GM12878 (cell line): ENCODE results near the gene NTF3. TPM values are rescaled to one million over a fixed set of nuclear protein-coding genes. Genes with fewer than 3 reads are reported as not detected.

Experiments used
- ATAC-seq: fragments of 200-7000 bp; cut with Tn5 transposase; 3 replicates; pipeline ENCODE4 v1.9.1; 2020; ENCODE audit warnings: mild to moderate bottlenecking, moderate library complexity
- BruUV-seq: library from RNA; stranded (reverse); fragments of 400-500 nt; replicated peaks from 2 replicates; lab custom pipeline; 2021; lab: Mats Ljungman, UMichigan
- CTCF ChIA-PET: fragments of 300-600 bp; sonication (Branson Sonifier 250); formaldehyde crosslinking; extraction: SDS; loops from one replicate; lab custom pipeline; 2021; ENCODE audit warnings: inconsistent platforms; lab: Yijun Ruan, JAX
- POLR2A ChIA-PET: fragments of 350-600 bp; formaldehyde crosslinking; extraction: SDS; loops from one replicate; lab custom pipeline; 2021; ENCODE audit warnings: inconsistent platforms; lab: Charles Lee
- RAD21 ChIA-PET: fragments of 300-600 bp; sonication (Branson Sonifier 250); formaldehyde crosslinking; loops from one replicate; lab custom pipeline; 2023; ENCODE audit warnings: antibody characterized with exemption; ENCODE audit not compliant: unreplicated experiment; lab: Charles Lee
- SMC1A ChIA-PET: fragments of 300-600 bp; sonication (Branson Sonifier 250); formaldehyde crosslinking; loops from one replicate; lab custom pipeline; 2023; ENCODE audit not compliant: unreplicated experiment, uncharacterized antibody; lab: Charles Lee
- DNase-seq: peaks from one replicate; pipeline ENCODE4 v3.0.0-alpha.2; 2011; ENCODE audit warnings: low read depth, low spot score
- FAIRE-seq: peaks from 3 replicates; lab custom pipeline; 2011; peaks lifted over from hg19 to GRCh38; lab: Jason Lieb, UNC
- H2AFZ ChIP-seq: 2 replicates; pipeline ENCODE4 v1.6.0; 2011; ENCODE audit warnings: low read depth, low read length, control low read depth; ENCODE audit not compliant: control insufficient read depth
- H3K27ac ChIP-seq: 2 replicates; pipeline ENCODE4 v1.5.1; 2011; ENCODE audit warnings: control low read depth; ENCODE audit not compliant: control insufficient read depth, insufficient read depth
- H3K27me3 ChIP-seq, 2 experiments: replicated peaks in 1 of 2; 2 replicates each; pipeline versions ENCODE4 v1.6.0 to v1.6.1; 2011; ENCODE audit warnings: low read length in 1 of 2; ENCODE audit not compliant: control insufficient read depth in 2 of 2, insufficient read depth in 2 of 2
- H3K36me3 ChIP-seq, 2 experiments: 2 replicates each; pipeline ENCODE4 v1.5.1; 2011; ENCODE audit warnings: low read length in 1 of 2; ENCODE audit not compliant: control insufficient read depth in 2 of 2, insufficient read depth in 2 of 2
- H3K4me1 ChIP-seq: 2 replicates; pipeline ENCODE4 v1.6.1; 2011; ENCODE audit warnings: mild to moderate bottlenecking, low read length, moderate library complexity, mixed read lengths; ENCODE audit not compliant: control insufficient read depth, insufficient read depth
- H3K4me2 ChIP-seq: 2 replicates; pipeline ENCODE4 v1.6.0; 2011; ENCODE audit warnings: control low read depth; ENCODE audit not compliant: control insufficient read depth, insufficient read depth
- H3K4me3 ChIP-seq: fragments of 200-600 bp; sonication (generic); 2 replicates; pipeline ENCODE4 v1.5.1; 2016
- H3K79me2 ChIP-seq: 2 replicates; pipeline ENCODE4 v1.6.0; 2011; ENCODE audit warnings: low read length; ENCODE audit not compliant: control insufficient read depth, insufficient read depth
- H3K9ac ChIP-seq: 2 replicates; pipeline ENCODE4 v1.8.0; 2011; ENCODE audit warnings: low read length, control low read depth, mixed read lengths; ENCODE audit not compliant: control insufficient read depth, insufficient read depth
- H3K9me3 ChIP-seq: replicated peaks from 3 replicates; pipeline ENCODE4 v1.5.1; 2011; ENCODE audit warnings: mild to moderate bottlenecking, low read length; ENCODE audit not compliant: control insufficient read depth, insufficient read depth
- H4K20me1 ChIP-seq: 2 replicates; pipeline ENCODE4 v1.6.0; 2011; ENCODE audit not compliant: control insufficient read depth, insufficient read depth
- BCL11A ChIP-seq: IDR thresholded peaks from 2 replicates; pipeline ENCODE4 v1.6.1; 2011; ENCODE audit warnings: low read depth, low read length
- BHLHE40 ChIP-seq, 2 experiments: fragments of 450-650 bp in 1 of 2; IDR thresholded peaks; 2 replicates each; pipeline ENCODE4 v1.6.1; 2011 to 2017; ENCODE audit warnings: low read depth in 2 of 2, borderline replicate concordance in 1 of 2, improper control_type of control experiment in 1 of 2, low read length in 1 of 2, mild to moderate bottlenecking in 1 of 2
- CBX3 ChIP-seq: fragments of 200-600 bp; sonication (generic); IDR thresholded peaks from 2 replicates; pipeline ENCODE4 v1.6.1; 2016; ENCODE audit warnings: low read depth, borderline replicate concordance
- CHD2 ChIP-seq: IDR thresholded peaks from 2 replicates; pipeline ENCODE4 v1.6.1; 2011; ENCODE audit warnings: low read depth, low read length, improper control_type of control experiment, borderline replicate concordance
- GATAD2B ChIP-seq: fragments of 450-650 bp; conservative IDR thresholded peaks from 2 replicates; pipeline ENCODE4 v1.6.1; 2017; ENCODE audit warnings: low read depth, mild to moderate bottlenecking, moderate library complexity
- HDAC2 ChIP-seq: fragments of 200-600 bp; sonication (generic); IDR thresholded peaks from 2 replicates; pipeline ENCODE4 v1.6.1; 2017
- POLR2AphosphoS2 ChIP-seq: IDR thresholded peaks from 2 replicates; pipeline ENCODE4 v1.6.1; 2011; ENCODE audit warnings: low read depth, mild to moderate bottlenecking, low read length, improper control_type of control experiment, moderate library complexity
- SMAD1 ChIP-seq: fragments of 450-650 bp; IDR thresholded peaks from 2 replicates; pipeline ENCODE4 v1.6.1; 2018; ENCODE audit warnings: mild to moderate bottlenecking, low read depth; ENCODE audit not compliant: partially characterized antibody
- TAF1 ChIP-seq: IDR thresholded peaks from 2 replicates; pipeline ENCODE4 v1.6.1; 2011; ENCODE audit warnings: mild to moderate bottlenecking, low read depth, low read length, borderline replicate concordance
- YY1 ChIP-seq: IDR thresholded peaks from 2 replicates; pipeline ENCODE4 v1.6.1; 2011; ENCODE audit warnings: low read depth, mild to moderate bottlenecking, low read length
- WGBS: methylation state at CpG from one replicate; pipeline ENCODE4 v1.1.6; 2016; ENCODE audit warnings: low lambda C conversion rate; ENCODE audit not compliant: insufficient replicate concordance, insufficient coverage; ENCODE audit errors: missing lambda C conversion rate; 5-methylcytosine and 5-hydroxymethylcytosine counted together
- in situ Hi-C: fragments of 300-500 bp; cut with MboI; formaldehyde crosslinking; loops from 9 replicates; pipeline ENCODE4 v1.14.3; 2018; ENCODE audit warnings: mixed read lengths
- intact Hi-C: fragments of 100-400 bp; cut with micrococcal nuclease; formaldehyde crosslinking; loops from one replicate; pipeline ENCODE4 v1.14.2; 2022; ENCODE audit not compliant: unreplicated experiment
- polyA plus RNA-seq, 11 experiments: library from polyadenylated mRNA; depleted of rRNA in 4 of 11; unstranded in 6 of 11; stranded (reverse) in 5 of 11; fragments of >200 nt; fragmentation: Nextera tagmentation in 4 of 11; fragmentation: Illumina TruSeq in 1 of 11; extraction: Ambion mirVana in 4 of 11; extraction: Trizol in 1 of 11; gene quantifications; 1 replicate in 1 of 11; 2 replicates in 10 of 11; pipeline versions ENCODE4 v1.2.1 to v1.2.3, GENCODE V29; 2011 to 2016; ENCODE audit warnings: inconsistent platforms in 2 of 11, missing spikeins in 2 of 11, low read depth in 1 of 11
- total RNA-seq, 4 experiments: library from RNA; depleted of rRNA in 3 of 4; stranded (reverse); fragments of >200 nt in 3 of 4; fragmentation: Illumina TruSeq in 1 of 4; extraction: Trizol in 1 of 4; gene quantifications; 2 replicates each; pipeline versions ENCODE4 v1.2.1 to v1.2.3, GENCODE V29; 2013 to 2021
- TF ChIP-seq, protein P1 (sequence below): IDR thresholded peaks from 2 replicates; pipeline ENCODE4 v1.6.1; 2012; ENCODE audit warnings: low read depth, low read length, improper control_type of control experiment
- TF ChIP-seq, protein P2 (sequence below): fragments of 450-650 bp; IDR thresholded peaks from 2 replicates; pipeline ENCODE4 v1.6.1; 2014; ENCODE audit warnings: mild to moderate bottlenecking
- TF ChIP-seq, protein P3 (sequence below): fragments of 450-650 bp; IDR thresholded peaks from 2 replicates; pipeline ENCODE4 v1.6.1; 2017; ENCODE audit warnings: low read depth, mild to moderate bottlenecking, moderate library complexity

Gene NTF3
- total and polyA plus RNA-seq, 10 of the 15 experiments (the other 5 are each of a cell fraction or from before 2014, with no cell fraction given): 0.07 TPM; not detected in 9

DNA sequence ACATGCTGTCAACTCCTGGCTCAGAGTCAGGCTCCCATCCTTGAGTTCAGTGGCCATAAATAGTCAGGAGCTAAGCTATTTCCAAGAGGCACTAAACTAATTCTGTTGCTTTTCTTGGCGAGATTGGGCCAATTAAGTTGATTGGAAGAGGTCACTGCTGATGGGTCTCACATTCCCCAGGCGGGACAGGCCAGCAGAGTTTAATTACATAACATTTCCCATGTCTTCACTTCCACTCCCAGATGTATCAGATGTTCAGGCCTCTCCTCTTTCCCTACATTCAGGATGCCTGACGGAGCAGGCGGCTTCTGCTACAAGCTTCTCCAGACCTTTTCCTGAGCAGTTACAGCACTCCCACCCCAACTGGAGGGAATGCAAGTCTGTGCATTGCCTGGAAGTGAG lies 5.3 kb downstream of the NTF3 start:
- Histone ChIP-seq H3K9me3 (no peaks in the 10 kb centered on the region), H3K4me1 (peaks cover 8% of the 10 kb centered on the region), H3K9ac (no peak overlapping the region), H3K4me3 (no peak overlapping the region), H2AFZ (no peak overlapping the region), H3K79me2 (no peaks in the 10 kb centered on the region), H3K27ac (no peak overlapping the region), H4K20me1 (no peaks in the 10 kb centered on the region), H3K27me3 (peaks cover 4 to 7% of the 10 kb centered on the region in 2 experiments), H3K36me3 (no peaks in the 10 kb centered on the region), H3K4me2 (no peak overlapping the region)
- CTCF ChIA-PET: no interaction called here
- no peak for FAIRE-seq
- no TSS peak for BruUV-seq
- RAD21 ChIA-PET: no interaction called here
- POLR2A ChIA-PET: no interaction called here
- in situ Hi-C loops (no loop called here), intact Hi-C loops (no loop called here)
- no peak for ATAC-seq
- TF ChIP-seq YY1 (no peak), HDAC2 (no peak), BHLHE40 (IDR thresholded peaks at IDR 0.05; ENCODE audit: borderline replicate concordance in 1 of 2, low read depth in 2 of 2, low read length in 1 of 2) (no peak)
- TF ChIP-seq, protein P1, sequence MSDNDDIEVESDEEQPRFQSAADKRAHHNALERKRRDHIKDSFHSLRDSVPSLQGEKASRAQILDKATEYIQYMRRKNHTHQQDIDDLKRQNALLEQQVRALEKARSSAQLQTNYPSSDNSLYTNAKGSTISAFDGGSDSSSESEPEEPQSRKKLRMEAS: no peak
- SMC1A ChIA-PET: no interaction called here
- DNase-seq: no peak
- 52% methylated on average over 4 of the region's 4 CpGs for WGBS

DNA sequence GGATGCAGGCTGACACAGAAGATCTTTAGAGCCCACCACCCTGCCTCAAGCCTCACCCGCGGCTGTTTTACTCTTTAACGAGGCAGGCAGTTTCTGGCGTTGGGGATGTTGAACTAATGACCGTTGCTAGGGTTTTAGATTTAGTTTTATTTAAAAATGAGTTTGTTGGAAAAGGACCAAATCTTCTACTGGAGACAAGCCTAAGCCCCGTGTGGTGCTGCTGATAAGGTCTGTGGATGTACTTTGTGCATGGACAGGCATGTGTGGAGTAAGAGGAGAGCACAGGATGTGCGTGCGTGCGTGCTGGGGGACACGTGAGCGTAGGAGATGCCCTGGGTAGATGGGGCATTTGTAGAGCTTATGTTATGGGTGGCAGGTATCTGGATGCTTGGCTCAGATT lies 5.7 kb downstream of the NTF3 start:
- FAIRE-seq (no peak), DNase-seq (no peak), ATAC-seq (no peak)
- Histone ChIP-seq H3K27ac (no peak overlapping the region), H4K20me1 (no peaks in the 10 kb centered on the region), H3K79me2 (no peaks in the 10 kb centered on the region), H3K4me1 (peaks cover 8% of the 10 kb centered on the region), H3K27me3 (peaks cover 4 to 7% of the 10 kb centered on the region in 2 experiments), H3K36me3 (no peaks in the 10 kb centered on the region), H3K4me3 (no peak overlapping the region), H3K9ac (no peak overlapping the region), H2AFZ (no peak overlapping the region), H3K4me2 (no peak overlapping the region), H3K9me3 (no peaks in the 10 kb centered on the region)
- no TSS peak for BruUV-seq
- intact Hi-C loops (no loop called here), in situ Hi-C loops (no loop called here)
- ChIA-PET SMC1A (no interaction called here), RAD21 (no interaction called here), CTCF (no interaction called here), POLR2A (no interaction called here)
- 30% methylated on average over 11 of the region's 11 CpGs for WGBS
- TF ChIP-seq TAF1: no peak
- TF ChIP-seq, protein P2, sequence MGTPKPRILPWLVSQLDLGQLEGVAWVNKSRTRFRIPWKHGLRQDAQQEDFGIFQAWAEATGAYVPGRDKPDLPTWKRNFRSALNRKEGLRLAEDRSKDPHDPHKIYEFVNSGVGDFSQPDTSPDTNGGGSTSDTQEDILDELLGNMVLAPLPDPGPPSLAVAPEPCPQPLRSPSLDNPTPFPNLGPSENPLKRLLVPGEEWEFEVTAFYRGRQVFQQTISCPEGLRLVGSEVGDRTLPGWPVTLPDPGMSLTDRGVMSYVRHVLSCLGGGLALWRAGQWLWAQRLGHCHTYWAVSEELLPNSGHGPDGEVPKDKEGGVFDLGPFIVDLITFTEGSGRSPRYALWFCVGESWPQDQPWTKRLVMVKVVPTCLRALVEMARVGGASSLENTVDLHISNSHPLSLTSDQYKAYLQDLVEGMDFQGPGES: no peak
- no peak for TF ChIP-seq GATAD2B
- TF ChIP-seq, protein P3, sequence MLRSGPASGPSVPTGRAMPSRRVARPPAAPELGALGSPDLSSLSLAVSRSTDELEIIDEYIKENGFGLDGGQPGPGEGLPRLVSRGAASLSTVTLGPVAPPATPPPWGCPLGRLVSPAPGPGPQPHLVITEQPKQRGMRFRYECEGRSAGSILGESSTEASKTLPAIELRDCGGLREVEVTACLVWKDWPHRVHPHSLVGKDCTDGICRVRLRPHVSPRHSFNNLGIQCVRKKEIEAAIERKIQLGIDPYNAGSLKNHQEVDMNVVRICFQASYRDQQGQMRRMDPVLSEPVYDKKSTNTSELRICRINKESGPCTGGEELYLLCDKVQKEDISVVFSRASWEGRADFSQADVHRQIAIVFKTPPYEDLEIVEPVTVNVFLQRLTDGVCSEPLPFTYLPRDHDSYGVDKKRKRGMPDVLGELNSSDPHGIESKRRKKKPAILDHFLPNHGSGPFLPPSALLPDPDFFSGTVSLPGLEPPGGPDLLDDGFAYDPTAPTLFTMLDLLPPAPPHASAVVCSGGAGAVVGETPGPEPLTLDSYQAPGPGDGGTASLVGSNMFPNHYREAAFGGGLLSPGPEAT: no peak
- no peak for TF ChIP-seq BCL11A
- no peak for TF ChIP-seq POLR2AphosphoS2
- no peak for TF ChIP-seq SMAD1
- no peak for TF ChIP-seq CHD2
- no peak for TF ChIP-seq CBX3
